GM12878 (cell line): ENCODE results near the gene SUPT3H. TPM values are rescaled to one million over a fixed set of nuclear protein-coding genes. Genes with fewer than 3 reads are reported as not detected.

Source experiments
- ATAC-seq: fragments of 200-7000 bp; cut with Tn5 transposase; 3 replicates; pipeline ENCODE4 v1.9.1; 2020; ENCODE audit warnings: mild to moderate bottlenecking, moderate library complexity
- BruUV-seq: library from RNA; stranded (reverse); fragments of 400-500 nt; replicated peaks from 2 replicates; lab custom pipeline; 2021; lab: Mats Ljungman, UMichigan
- CTCF ChIA-PET: fragments of 300-600 bp; sonication (Branson Sonifier 250); formaldehyde crosslinking; extraction: SDS; loops from one replicate; lab custom pipeline; 2021; ENCODE audit warnings: inconsistent platforms; lab: Yijun Ruan, JAX
- POLR2A ChIA-PET: fragments of 350-600 bp; formaldehyde crosslinking; extraction: SDS; loops from one replicate; lab custom pipeline; 2021; ENCODE audit warnings: inconsistent platforms; lab: Charles Lee
- RAD21 ChIA-PET: fragments of 300-600 bp; sonication (Branson Sonifier 250); formaldehyde crosslinking; loops from one replicate; lab custom pipeline; 2023; ENCODE audit warnings: antibody characterized with exemption; ENCODE audit not compliant: unreplicated experiment; lab: Charles Lee
- SMC1A ChIA-PET: fragments of 300-600 bp; sonication (Branson Sonifier 250); formaldehyde crosslinking; loops from one replicate; lab custom pipeline; 2023; ENCODE audit not compliant: unreplicated experiment, uncharacterized antibody; lab: Charles Lee
- DNase-seq: peaks from one replicate; pipeline ENCODE4 v3.0.0-alpha.2; 2011; ENCODE audit warnings: low read depth, low spot score
- FAIRE-seq: peaks from 3 replicates; lab custom pipeline; 2011; peaks lifted over from hg19 to GRCh38; lab: Jason Lieb, UNC
- H2AFZ ChIP-seq: 2 replicates; pipeline ENCODE4 v1.6.0; 2011; ENCODE audit warnings: low read depth, low read length, control low read depth; ENCODE audit not compliant: control insufficient read depth
- H3K27ac ChIP-seq: 2 replicates; pipeline ENCODE4 v1.5.1; 2011; ENCODE audit warnings: control low read depth; ENCODE audit not compliant: control insufficient read depth, insufficient read depth
- H3K27me3 ChIP-seq, 2 experiments: replicated peaks in 1 of 2; 2 replicates each; pipeline versions ENCODE4 v1.6.0 to v1.6.1; 2011; ENCODE audit warnings: low read length in 1 of 2; ENCODE audit not compliant: control insufficient read depth in 2 of 2, insufficient read depth in 2 of 2
- H3K36me3 ChIP-seq, 2 experiments: 2 replicates each; pipeline ENCODE4 v1.5.1; 2011; ENCODE audit warnings: low read length in 1 of 2; ENCODE audit not compliant: control insufficient read depth in 2 of 2, insufficient read depth in 2 of 2
- H3K4me1 ChIP-seq: 2 replicates; pipeline ENCODE4 v1.6.1; 2011; ENCODE audit warnings: mild to moderate bottlenecking, low read length, moderate library complexity, mixed read lengths; ENCODE audit not compliant: control insufficient read depth, insufficient read depth
- H3K4me2 ChIP-seq: 2 replicates; pipeline ENCODE4 v1.6.0; 2011; ENCODE audit warnings: control low read depth; ENCODE audit not compliant: control insufficient read depth, insufficient read depth
- H3K4me3 ChIP-seq: fragments of 200-600 bp; sonication (generic); 2 replicates; pipeline ENCODE4 v1.5.1; 2016
- H3K79me2 ChIP-seq: 2 replicates; pipeline ENCODE4 v1.6.0; 2011; ENCODE audit warnings: low read length; ENCODE audit not compliant: control insufficient read depth, insufficient read depth
- H3K9ac ChIP-seq: 2 replicates; pipeline ENCODE4 v1.8.0; 2011; ENCODE audit warnings: low read length, control low read depth, mixed read lengths; ENCODE audit not compliant: control insufficient read depth, insufficient read depth
- H3K9me3 ChIP-seq: replicated peaks from 3 replicates; pipeline ENCODE4 v1.5.1; 2011; ENCODE audit warnings: mild to moderate bottlenecking, low read length; ENCODE audit not compliant: control insufficient read depth, insufficient read depth
- H4K20me1 ChIP-seq: 2 replicates; pipeline ENCODE4 v1.6.0; 2011; ENCODE audit not compliant: control insufficient read depth, insufficient read depth
- ATF2 ChIP-seq: IDR thresholded peaks from 2 replicates; pipeline ENCODE4 v1.6.1; 2012; ENCODE audit warnings: low read length, inconsistent platforms
- ATF3 ChIP-seq: IDR thresholded peaks from 2 replicates; pipeline ENCODE4 v1.6.1; 2011; ENCODE audit warnings: low read depth, mild to moderate bottlenecking, low read length, moderate library complexity, borderline replicate concordance; ENCODE audit errors: extremely low read depth
- BHLHE40 ChIP-seq, 2 experiments: fragments of 450-650 bp in 1 of 2; IDR thresholded peaks; 2 replicates each; pipeline ENCODE4 v1.6.1; 2011 to 2017; ENCODE audit warnings: low read depth in 2 of 2, borderline replicate concordance in 1 of 2, improper control_type of control experiment in 1 of 2, low read length in 1 of 2, mild to moderate bottlenecking in 1 of 2
- EED ChIP-seq: sonication (generic); IDR thresholded peaks from 2 replicates; pipeline ENCODE4 v1.6.1; 2016; ENCODE audit warnings: antibody characterized with exemption, low read depth
- ELK1 ChIP-seq: IDR thresholded peaks from 2 replicates; pipeline ENCODE4 v1.6.1; 2012; ENCODE audit warnings: low read depth, low read length, improper control_type of control experiment
- EP300 ChIP-seq, 2 experiments: fragments of 150-350 bp in 1 of 2; IDR thresholded peaks; 2 replicates each; pipeline ENCODE4 v1.6.1; 2011 to 2012; ENCODE audit warnings: low read depth in 2 of 2, low read length in 2 of 2, borderline replicate concordance in 1 of 2, improper control_type of control experiment in 1 of 2, inconsistent platforms in 1 of 2; ENCODE audit not compliant: control insufficient read depth in 1 of 2
- MTA2 ChIP-seq: fragments of 450-650 bp; IDR thresholded peaks from 2 replicates; pipeline ENCODE4 v1.6.1; 2016; ENCODE audit warnings: low read depth, mild to moderate bottlenecking, moderate library complexity
- MTA3 ChIP-seq: IDR thresholded peaks from 2 replicates; pipeline ENCODE4 v1.6.1; 2012; ENCODE audit warnings: low read length, inconsistent platforms, borderline replicate concordance
- MXI1 ChIP-seq: fragments of 150-350 bp; IDR thresholded peaks from 2 replicates; pipeline ENCODE4 v1.6.1; 2011; ENCODE audit warnings: low read depth, mild to moderate bottlenecking, inconsistent platforms, low read length, improper control_type of control experiment
- PBX3 ChIP-seq: IDR thresholded peaks from 2 replicates; pipeline ENCODE4 v1.6.1; 2011; ENCODE audit warnings: mild to moderate bottlenecking, low read depth, low read length, moderate library complexity; ENCODE audit not compliant: insufficient replicate concordance
- RBBP5 ChIP-seq: fragments of 200-600 bp; sonication (generic); conservative IDR thresholded peaks from 2 replicates; pipeline ENCODE4 v1.6.1; 2016
- SIN3A ChIP-seq: IDR thresholded peaks from 2 replicates; pipeline ENCODE4 v1.6.1; 2012; ENCODE audit warnings: low read depth, low read length, improper control_type of control experiment
- ZBTB40 ChIP-seq: fragments of 450-650 bp; IDR thresholded peaks from 2 replicates; pipeline ENCODE4 v1.6.1; 2016; ENCODE audit warnings: mild to moderate bottlenecking, moderate library complexity, borderline replicate concordance
- ZNF24 ChIP-seq: fragments of 450-650 bp; IDR thresholded peaks from 2 replicates; pipeline ENCODE4 v1.6.1; 2017; ENCODE audit warnings: antibody characterized with exemption, mild to moderate bottlenecking
- WGBS: methylation state at CpG from one replicate; pipeline ENCODE4 v1.1.6; 2016; ENCODE audit warnings: low lambda C conversion rate; ENCODE audit not compliant: insufficient replicate concordance, insufficient coverage; ENCODE audit errors: missing lambda C conversion rate; 5-methylcytosine and 5-hydroxymethylcytosine counted together
- in situ Hi-C: fragments of 300-500 bp; cut with MboI; formaldehyde crosslinking; loops from 9 replicates; pipeline ENCODE4 v1.14.3; 2018; ENCODE audit warnings: mixed read lengths
- intact Hi-C: fragments of 100-400 bp; cut with micrococcal nuclease; formaldehyde crosslinking; loops from one replicate; pipeline ENCODE4 v1.14.2; 2022; ENCODE audit not compliant: unreplicated experiment
- polyA plus RNA-seq, 11 experiments: library from polyadenylated mRNA; depleted of rRNA in 4 of 11; unstranded in 6 of 11; stranded (reverse) in 5 of 11; fragments of >200 nt; fragmentation: Nextera tagmentation in 4 of 11; fragmentation: Illumina TruSeq in 1 of 11; extraction: Ambion mirVana in 4 of 11; extraction: Trizol in 1 of 11; gene quantifications; 1 replicate in 1 of 11; 2 replicates in 10 of 11; pipeline versions ENCODE4 v1.2.1 to v1.2.3, GENCODE V29; 2011 to 2016; ENCODE audit warnings: inconsistent platforms in 2 of 11, missing spikeins in 2 of 11, low read depth in 1 of 11
- total RNA-seq, 4 experiments: library from RNA; depleted of rRNA in 3 of 4; stranded (reverse); fragments of >200 nt in 3 of 4; fragmentation: Illumina TruSeq in 1 of 4; extraction: Trizol in 1 of 4; gene quantifications; 2 replicates each; pipeline versions ENCODE4 v1.2.1 to v1.2.3, GENCODE V29; 2013 to 2021
- TF ChIP-seq, protein P1 (sequence below): fragments of 450-650 bp; IDR thresholded peaks from 2 replicates; pipeline ENCODE4 v1.6.1; 2014; ENCODE audit warnings: mild to moderate bottlenecking

The SUPT3H gene
- total and polyA plus RNA-seq, 10 of the 15 experiments (the other 5 are each of a cell fraction or from before 2014, with no cell fraction given): 0.51 to 3.7 (median 2.0) TPM

DNA sequence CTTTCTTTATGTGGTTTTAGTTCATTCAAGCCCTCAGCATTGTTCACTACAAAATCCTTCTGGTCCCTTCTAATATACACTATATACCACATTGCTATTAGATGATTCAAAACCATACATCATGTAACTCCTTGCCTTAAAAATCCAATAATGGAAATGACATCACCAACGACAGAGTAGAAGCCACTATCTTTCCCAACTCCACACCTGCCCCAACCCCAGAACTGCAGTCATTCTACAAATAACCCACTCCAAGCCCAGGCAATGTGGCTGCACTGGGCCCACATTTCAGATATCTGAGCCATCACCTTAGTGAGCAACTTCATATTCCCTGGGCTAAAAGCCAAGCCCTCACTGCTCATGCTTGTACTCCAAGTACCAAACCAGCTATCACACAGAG lies 72.2 kb downstream of the SUPT3H start:
- 0% methylated on average over 1 of the region's 1 CpG for WGBS
- no peaks in the 10 kb centered on the region for H3K4me1 ChIP-seq
- RAD21 ChIA-PET: no interaction called here
- H3K4me2 ChIP-seq: no peak overlapping the region
- ATAC-seq (no peak), FAIRE-seq (no peak), DNase-seq (no peak)
- H3K9ac ChIP-seq: no peak overlapping the region
- no peak overlapping the region for H2AFZ ChIP-seq
- H3K36me3 ChIP-seq: no peaks in the 10 kb centered on the region
- intact Hi-C loops (no loop called here), in situ Hi-C loops (no loop called here)
- SMC1A ChIA-PET: no interaction called here
- POLR2A ChIA-PET: no interaction called here
- BruUV-seq: no TSS peak
- no peaks in the 10 kb centered on the region for H3K79me2 ChIP-seq
- no peak overlapping the region for H3K4me3 ChIP-seq
- H4K20me1 ChIP-seq: no peaks in the 10 kb centered on the region
- CTCF ChIA-PET: no interaction called here
- no peak overlapping the region for H3K27ac ChIP-seq
- no peaks in the 10 kb centered on the region; the same call in 2 of the 3 replicates for H3K9me3 ChIP-seq
- no peaks in the 10 kb centered on the region for H3K27me3 ChIP-seq
- TF ChIP-seq RBBP5: no peak
- TF ChIP-seq, protein P1, sequence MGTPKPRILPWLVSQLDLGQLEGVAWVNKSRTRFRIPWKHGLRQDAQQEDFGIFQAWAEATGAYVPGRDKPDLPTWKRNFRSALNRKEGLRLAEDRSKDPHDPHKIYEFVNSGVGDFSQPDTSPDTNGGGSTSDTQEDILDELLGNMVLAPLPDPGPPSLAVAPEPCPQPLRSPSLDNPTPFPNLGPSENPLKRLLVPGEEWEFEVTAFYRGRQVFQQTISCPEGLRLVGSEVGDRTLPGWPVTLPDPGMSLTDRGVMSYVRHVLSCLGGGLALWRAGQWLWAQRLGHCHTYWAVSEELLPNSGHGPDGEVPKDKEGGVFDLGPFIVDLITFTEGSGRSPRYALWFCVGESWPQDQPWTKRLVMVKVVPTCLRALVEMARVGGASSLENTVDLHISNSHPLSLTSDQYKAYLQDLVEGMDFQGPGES: no peak
- no peak for TF ChIP-seq MTA2
- no peak for TF ChIP-seq MXI1
- TF ChIP-seq ATF3: no peak
- TF ChIP-seq SIN3A: no peak
- TF ChIP-seq ZNF24: no peak
- TF ChIP-seq ELK1: no peak
- TF ChIP-seq ATF2: no peak
- TF ChIP-seq MTA3: no peak
- TF ChIP-seq PBX3: no peak
- no peak for TF ChIP-seq ZBTB40
- no peak for TF ChIP-seq EP300 (IDR thresholded peaks at IDR 0.05; ENCODE audit: borderline replicate concordance in 1 of 2, control insufficient read depth in 1 of 2, low read depth in 2 of 2, low read length in 2 of 2)
- TF ChIP-seq EED: no peak
- TF ChIP-seq BHLHE40 (IDR thresholded peaks at IDR 0.05; ENCODE audit: borderline replicate concordance in 1 of 2, low read depth in 2 of 2, low read length in 1 of 2): no peak
